ENCODE data around the gene PCDHGC3.
"Not testable (repeated sequence)": the region's sequence is repeated elsewhere in the genome, so short reads cannot be mapped to it uniquely, and the experiment has no call there.

PCDHGC3 gene

DNA sequence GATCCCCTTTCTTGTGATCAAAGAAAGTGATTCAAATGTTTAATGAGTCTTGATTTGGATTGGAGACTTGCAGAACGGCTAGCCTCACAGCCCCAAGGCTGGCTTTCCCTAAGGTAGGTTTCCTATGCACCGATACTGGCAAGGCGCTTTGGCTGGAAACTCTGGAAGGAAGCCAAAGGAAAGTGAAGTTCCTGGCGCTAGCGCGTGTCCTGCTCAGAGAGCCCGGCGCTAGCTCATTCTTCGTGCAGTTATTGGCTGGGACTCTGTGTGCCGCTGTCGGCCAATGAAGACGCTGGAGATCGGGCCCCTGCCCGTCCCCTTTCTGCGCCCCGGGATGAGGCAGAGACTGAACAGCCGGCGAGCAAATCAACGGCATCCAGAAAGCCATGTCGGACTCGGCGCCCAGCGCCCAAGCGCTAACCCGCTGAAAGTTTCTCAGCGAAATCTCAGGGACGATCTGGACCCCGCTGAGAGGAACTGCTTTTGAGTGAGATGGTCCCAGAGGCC is at the start of gene PCDHGC3:
Gene PCDHGC3, plus strand, starts transcription at position 342 of the 507 bp plus-strand sequence. Its CDS starts 151 bp downstream, at position 493.
- peak; percentile 98 for DNase-seq (ENCODE audit: low spot score)

DNA sequence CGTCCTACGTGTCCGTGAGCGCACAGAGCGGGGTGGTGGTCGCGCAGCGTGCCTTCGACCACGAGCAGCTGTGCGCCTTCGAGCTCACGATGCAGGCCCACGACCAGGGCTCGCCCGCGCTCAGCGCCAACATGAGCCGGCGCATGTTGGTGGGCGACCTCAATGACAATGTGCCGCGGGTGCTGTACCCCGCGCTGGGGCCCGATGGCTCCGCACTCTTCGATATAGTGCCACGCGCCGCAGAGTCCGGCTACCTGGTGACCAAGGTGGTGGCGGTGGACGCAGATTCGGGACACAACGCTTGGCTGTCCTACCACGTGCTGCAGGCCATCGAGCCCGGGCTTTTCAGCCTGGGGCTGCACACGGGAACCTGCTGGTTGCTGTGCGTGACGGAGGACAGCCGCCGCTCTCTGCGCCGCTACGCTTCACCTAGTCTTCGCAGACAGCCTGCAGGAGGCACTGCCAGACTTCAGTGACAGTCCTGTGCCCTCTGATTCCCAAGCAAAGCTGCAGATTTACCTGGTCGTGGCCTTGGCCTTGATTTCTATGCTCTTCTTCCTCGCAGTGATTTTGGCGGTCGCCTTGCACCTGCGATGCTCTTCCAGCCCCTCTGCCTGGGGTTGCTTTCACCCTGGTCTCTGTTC is 47.9 kb upstream of the PCDHGC3 start:
- DNase-seq (ENCODE audit: low spot score) = no peak

DNA sequence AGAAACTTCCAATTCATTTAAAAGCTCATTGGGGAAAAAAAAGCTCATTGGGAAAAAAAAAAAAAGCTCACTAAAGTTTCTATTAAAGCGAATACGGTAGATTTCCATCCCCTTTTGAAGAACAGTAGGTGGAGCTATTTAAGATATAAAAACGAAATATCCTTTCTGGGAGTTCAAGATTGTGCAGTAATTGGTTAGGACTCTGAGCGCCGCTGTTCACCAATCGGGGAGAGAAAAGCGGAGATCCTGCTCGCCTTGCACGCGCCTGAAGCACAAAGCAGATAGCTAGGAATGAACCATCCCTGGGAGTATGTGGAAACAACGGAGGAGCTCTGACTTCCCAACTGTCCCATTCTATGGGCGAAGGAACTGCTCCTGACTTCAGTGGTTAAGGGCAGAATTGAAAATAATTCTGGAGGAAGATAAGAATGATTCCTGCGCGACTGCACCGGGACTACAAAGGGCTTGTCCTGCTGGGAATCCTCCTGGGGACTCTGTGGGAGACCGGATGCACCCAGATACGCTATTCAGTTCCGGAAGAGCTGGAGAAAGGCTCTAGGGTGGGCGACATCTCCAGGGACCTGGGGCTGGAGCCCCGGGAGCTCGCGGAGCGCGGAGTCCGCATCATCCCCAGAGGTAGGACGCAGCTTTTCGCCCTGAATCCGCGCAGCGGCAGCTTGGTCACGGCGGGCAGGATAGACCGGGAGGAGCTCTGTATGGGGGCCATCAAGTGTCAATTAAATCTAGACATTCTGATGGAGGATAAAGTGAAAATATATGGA is 45.2 kb upstream of the PCDHGC3 start, which contains the start of gene PCDHGA12:
Gene PCDHGA12, plus strand, starts transcription at position 176 of the 782 bp plus-strand sequence. Its CDS starts 253 bp downstream, at position 429.
- DNase-seq (ENCODE audit: low spot score) = peak; percentile 86

DNA sequence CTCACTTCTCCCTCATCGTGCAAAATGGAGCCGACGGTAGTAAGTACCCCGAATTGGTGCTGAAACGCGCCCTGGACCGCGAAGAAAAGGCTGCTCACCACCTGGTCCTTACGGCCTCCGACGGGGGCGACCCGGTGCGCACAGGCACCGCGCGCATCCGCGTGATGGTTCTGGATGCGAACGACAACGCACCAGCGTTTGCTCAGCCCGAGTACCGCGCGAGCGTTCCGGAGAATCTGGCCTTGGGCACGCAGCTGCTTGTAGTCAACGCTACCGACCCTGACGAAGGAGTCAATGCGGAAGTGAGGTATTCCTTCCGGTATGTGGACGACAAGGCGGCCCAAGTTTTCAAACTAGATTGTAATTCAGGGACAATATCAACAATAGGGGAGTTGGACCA is 44.5 kb upstream of the PCDHGC3 start:
- no peak for DNase-seq (ENCODE audit: low spot score)

DNA sequence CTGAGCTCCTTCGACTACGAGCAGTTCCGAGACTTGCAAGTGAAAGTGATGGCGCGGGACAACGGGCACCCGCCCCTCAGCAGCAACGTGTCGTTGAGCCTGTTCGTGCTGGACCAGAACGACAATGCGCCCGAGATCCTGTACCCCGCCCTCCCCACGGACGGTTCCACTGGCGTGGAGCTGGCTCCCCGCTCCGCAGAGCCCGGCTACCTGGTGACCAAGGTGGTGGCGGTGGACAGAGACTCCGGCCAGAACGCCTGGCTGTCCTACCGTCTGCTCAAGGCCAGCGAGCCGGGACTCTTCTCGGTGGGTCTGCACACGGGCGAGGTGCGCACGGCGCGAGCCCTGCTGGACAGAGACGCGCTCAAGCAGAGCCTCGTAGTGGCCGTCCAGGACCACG is 43.5 kb upstream of the PCDHGC3 start:
- not testable (repeated sequence) for DNase-seq (ENCODE audit: low spot score)

DNA sequence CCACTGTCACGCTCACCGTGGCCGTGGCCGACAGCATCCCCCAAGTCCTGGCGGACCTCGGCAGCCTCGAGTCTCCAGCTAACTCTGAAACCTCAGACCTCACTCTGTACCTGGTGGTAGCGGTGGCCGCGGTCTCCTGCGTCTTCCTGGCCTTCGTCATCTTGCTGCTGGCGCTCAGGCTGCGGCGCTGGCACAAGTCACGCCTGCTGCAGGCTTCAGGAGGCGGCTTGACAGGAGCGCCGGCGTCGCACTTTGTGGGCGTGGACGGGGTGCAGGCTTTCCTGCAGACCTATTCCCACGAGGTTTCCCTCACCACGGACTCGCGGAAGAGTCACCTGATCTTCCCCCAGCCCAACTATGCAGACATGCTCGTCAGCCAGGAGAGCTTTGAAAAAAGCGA is 43.0 kb upstream of the PCDHGC3 start:
- not testable (repeated sequence) for DNase-seq (ENCODE audit: low spot score)

DNA sequence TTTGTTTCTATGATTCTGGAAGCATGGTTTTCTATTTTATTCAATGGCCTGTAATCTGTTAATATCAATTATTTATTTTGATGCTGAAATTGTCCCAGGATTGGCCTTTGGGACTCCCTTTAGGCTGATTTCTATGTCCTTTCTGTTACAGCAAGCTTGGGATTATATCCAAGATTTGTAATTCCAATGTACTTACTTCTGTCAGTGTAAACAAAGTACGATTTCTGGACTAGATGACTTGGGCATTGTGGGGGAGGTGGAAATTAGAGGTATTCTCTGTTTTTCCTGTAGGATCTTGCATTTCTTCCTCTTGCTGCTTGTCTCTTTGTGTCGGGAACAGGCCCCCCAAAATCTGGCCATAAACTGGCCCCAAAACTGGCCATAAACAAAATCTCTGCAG is 41.8 kb upstream of the PCDHGC3 start:
- no peak for DNase-seq (ENCODE audit: low spot score)

DNA sequence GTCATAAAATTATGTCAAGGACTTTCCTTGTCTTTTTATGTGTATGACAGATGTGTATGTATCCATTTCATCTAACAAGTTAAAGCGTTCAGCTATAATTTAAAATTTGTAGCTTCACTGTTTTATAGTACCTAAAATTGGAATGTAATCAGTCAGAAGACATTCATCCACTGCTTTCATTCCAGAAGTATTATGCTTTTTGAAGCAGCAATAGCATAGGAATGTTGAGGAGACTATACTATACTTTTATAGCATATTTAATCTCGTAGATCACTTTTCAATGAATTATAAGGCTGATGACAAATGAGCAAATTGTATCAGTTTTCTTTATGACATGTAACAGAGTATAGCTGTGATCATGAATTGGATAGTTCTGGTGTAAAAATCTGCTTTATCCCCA is 38.5 kb upstream of the PCDHGC3 start:
- DNase-seq (ENCODE audit: low spot score) = no peak

DNA sequence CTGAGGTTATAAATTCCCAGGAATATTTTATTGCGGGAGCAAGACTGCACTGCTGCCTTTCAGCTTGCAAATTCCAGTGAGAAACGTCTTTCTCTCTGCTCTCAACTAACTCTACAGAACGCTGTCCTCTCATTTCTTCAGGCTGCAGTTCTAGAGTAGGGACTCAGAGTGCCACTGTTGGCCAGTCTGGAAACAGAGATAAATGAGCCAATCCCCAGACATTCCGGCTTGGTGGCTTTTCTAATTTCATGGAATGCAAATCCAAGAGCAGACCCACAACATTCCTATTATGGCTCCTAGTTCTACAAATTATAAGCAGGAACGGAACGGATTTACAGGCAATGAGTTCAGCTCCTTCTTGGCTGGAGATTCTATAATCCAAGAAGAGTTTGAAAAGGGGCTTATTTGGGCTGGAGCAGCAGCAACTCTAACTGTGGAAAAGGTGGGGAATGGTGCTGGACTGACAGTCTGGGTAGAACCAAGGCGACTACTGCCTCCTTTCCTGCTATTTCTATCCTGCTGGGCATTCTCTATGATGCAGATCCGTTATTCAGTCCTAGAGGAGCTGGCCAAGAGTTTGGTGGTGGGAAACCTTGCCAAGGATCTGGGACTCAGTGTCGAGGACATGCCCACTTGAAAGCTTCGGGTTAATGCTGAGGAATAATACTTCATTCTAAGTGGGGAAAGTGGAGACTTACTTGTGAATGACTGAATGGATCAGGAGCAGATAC is 36.2 kb upstream of the PCDHGC3 start:
- no peak for DNase-seq (ENCODE audit: low spot score)

DNA sequence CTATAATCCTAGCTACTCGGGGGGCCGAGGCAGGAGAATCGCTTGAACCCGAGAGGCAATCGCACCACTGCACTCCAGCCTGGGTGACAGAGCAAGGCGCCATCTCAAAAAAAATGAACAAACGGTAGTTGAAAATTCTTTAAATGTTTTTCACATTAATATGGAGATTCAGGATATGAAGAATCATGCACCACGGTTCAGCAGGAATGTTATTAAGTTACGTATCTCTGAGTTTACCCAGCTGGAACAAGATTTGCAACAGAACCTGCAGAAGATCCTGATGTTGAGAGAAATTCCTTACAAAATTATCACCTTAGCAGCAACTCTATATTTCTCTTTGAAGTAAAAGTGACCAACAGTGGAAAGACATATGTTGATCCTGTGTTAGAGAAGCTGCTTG is 35.4 kb upstream of the PCDHGC3 start:
- DNase-seq (ENCODE audit: low spot score) = no peak

DNA sequence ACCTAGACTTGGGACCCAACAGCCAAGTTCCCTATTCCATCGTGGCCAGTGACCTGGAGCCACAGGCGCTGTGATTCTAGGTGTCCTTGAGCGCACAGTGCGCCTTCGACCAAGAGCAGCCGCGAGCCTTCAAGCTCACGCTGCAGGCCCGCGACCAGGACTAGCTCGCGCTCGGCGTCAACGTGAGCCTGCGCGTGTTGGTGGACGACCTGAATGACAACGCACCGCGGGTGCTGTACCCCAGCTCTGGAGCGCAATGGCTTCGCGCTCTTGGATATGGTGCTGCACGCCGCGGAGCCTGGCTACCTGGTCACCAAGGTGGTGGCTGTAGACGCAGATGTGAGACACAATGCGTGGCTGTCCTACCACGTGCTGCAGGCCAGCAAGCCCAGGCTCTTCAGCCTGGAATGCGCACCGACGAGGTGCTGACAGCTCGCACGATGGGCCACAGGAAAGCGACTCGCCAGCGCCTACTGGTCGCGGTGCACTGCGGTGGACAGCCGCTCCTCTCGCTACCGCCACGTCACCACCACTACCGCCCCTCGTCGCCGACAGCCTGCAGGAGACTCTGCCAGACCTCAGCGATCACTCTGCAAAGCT is 34.1 kb upstream of the PCDHGC3 start:
- no peak for DNase-seq (ENCODE audit: low spot score)

DNA sequence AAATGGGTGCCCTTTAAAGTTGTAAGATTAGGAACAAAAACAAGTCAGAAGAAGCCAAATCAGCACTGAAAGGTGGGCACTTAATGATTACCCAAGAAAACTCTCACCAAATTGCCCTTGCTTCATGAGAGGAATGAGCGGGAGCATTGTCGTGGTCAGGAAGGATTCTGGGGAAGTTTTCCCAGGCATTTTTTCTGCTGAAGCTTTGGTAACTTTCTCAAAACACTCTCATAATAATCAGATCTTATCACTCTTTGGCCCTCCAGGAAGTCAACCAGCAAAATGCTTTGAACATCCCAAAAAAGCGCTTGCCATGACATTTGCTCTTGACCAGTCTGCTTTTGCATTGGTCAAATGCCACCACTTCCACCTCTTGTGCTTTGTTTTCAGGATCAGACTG is 10.4 kb upstream of the PCDHGC3 start:
- DNase-seq (ENCODE audit: low spot score) = no peak

DNA sequence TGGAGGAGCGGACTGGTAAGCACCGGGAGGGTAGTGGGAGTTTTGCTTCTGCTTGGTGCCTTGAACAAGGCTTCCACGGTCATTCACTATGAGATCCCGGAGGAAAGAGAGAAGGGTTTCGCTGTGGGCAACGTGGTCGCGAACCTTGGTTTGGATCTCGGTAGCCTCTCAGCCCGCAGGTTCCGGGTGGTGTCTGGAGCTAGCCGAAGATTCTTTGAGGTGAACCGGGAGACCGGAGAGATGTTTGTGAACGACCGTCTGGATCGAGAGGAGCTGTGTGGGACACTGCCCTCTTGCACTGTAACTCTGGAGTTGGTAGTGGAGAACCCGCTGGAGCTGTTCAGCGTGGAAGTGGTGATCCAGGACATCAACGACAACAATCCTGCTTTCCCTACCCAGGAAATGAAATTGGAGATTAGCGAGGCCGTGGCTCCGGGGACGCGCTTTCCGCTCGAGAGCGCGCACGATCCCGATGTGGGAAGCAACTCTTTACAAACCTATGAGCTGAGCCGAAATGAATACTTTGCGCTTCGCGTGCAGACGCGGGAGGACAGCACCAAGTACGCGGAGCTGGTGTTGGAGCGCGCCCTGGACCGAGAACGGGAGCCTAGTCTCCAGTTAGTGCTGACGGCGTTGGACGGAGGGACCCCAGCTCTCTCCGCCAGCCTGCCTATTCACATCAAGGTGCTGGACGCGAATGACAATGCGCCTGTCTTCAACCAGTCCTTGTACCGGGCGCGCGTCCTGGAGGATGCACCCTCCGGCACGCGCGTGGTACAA is 556 bp downstream of the PCDHGC3 start:
- DNase-seq (ENCODE audit: low spot score) = peak; percentile 75

DNA sequence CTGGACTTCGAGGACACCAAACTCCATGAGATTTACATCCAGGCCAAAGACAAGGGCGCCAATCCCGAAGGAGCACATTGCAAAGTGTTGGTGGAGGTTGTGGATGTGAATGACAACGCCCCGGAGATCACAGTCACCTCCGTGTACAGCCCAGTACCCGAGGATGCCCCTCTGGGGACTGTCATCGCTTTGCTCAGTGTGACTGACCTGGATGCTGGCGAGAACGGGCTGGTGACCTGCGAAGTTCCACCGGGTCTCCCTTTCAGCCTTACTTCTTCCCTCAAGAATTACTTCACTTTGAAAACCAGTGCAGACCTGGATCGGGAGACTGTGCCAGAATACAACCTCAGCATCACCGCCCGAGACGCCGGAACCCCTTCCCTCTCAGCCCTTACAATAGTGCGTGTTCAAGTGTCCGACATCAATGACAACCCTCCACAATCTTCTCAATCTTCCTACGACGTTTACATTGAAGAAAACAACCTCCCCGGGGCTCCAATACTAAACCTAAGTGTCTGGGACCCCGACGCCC is 1.3 kb downstream of the PCDHGC3 start:
- no peak for DNase-seq (ENCODE audit: low spot score)

DNA sequence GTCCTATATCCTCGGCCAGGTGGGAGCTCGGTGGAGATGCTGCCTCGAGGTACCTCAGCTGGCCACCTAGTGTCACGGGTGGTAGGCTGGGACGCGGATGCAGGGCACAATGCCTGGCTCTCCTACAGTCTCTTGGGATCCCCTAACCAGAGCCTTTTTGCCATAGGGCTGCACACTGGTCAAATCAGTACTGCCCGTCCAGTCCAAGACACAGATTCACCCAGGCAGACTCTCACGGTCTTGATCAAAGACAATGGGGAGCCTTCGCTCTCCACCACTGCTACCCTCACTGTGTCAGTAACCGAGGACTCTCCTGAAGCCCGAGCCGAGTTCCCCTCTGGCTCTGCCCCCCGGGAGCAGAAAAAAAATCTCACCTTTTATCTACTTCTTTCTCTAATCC is 2.0 kb downstream of the PCDHGC3 start:
- DNase-seq (ENCODE audit: low spot score) = no peak

DNA sequence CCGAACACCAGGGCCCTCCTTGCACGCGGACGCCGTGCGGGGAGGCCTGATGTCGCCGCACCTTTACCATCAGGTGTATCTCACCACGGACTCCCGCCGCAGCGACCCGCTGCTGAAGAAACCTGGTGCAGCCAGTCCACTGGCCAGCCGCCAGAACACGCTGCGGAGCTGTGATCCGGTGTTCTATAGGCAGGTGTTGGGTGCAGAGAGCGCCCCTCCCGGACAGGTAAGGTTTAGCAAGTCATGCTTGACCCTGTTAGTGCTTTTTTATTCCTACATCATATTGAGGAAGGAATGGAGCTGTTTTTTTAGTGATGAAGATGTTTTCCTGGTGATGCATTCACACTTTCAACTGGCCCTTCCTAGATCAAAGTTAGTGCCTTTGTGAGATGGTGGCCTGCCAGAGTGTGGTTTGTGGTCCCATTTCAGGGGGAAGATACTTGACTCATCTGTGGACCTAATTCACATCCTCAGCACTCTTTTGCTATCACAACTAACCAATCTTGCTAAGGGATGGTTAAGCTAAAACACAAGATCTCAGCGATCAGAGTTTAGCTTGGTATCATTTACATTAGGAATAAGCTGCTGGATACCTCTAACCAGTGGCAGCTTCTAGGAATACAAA is 2.7 kb downstream of the PCDHGC3 start:
- no peak for DNase-seq (ENCODE audit: low spot score)

DNA sequence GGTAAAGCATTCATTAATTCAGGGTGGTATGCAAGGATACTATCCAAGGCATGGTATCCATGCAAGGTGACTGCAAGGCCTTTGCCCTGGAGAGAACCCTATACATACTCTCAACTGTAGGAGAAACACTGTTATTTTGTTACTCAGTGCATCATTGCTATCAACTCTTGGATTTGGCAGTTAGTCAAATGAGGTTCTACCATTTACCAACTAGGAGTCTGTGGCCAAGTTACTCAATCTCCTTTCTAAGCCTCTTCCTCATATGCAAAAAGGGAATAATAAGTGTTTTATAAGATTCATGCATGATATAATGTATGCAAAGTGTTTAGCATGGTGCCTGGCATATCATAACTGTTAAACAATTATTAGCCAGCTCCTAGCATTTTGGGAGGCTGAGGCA is 4.0 kb downstream of the PCDHGC3 start:
- no peak for DNase-seq (ENCODE audit: low spot score)

DNA sequence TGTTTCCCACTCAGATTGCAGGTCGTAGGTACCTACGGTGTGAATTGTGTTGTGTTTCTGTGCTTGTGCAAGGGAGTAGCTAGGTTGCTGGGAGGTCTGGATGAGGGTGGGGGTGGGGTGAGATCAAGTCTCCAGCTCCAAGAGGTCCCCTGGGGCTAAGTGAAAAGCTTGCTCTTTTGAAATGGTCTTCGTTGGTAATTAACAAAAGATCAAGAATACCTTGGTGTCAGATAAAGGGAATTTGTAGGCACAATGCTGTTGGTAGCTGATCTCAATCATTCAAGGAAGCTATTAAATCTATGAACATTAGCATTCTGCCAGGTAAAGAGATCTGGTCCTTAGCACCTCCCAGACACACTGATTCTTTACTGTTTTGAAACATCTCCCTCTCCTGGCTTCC is 8.1 kb downstream of the PCDHGC3 start:
- no peak for DNase-seq (ENCODE audit: low spot score)

DNA sequence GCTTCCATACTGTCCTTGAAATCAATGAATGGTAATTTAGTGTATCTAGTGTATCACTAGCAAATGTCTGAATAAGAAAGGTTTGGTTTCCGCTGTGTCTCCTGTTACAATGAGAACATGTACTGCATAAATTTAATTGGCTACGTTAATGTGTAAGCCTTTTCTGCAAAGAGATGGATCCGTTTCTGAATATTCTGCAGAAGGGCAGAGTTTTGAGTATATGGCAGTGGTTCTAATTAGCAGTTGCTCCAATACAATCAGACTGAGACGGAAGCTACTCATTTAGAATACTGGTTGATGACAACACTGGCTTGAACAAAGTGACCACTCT is 8.5 kb downstream of the PCDHGC3 start:
- DNase-seq (ENCODE audit: low spot score) = no peak

DNA sequence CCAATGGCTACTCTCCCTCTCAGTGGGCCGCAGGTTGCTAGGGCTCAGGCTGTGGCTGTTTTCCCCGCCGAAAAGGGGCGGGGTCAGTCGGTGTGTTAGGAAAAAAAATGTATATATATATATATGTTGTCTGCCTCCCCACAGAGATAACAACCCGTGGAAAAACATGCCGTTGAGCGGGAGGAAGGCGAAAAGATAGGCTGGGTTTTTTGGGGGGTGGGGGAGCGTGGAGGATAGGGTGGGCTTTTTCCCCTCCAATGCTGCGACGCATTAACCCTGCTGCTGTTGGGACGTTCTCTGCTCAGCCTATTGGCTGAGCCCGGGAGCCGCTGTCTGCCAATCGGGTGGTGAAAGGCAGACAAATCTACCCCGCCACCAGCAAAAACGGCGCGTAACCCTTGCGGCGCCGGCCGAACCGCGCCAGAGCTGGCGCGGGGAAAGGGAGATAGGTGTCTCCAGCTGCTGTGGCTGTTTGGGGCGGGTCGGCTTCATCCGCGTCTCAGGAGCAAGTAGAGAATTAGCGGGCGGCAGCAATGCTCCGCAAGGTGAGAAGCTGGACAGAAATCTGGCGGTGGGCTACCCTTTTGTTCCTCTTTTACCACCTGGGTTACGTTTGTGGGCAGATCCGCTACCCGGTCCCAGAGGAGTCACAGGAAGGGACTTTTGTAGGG is 9.0 kb downstream of the PCDHGC3 start, which contains the start of gene PCDHGC4:
Gene PCDHGC4, plus strand, starts transcription at position 390 of the 671 bp plus-strand sequence. Its CDS starts 144 bp downstream, at position 534.
- no peak for DNase-seq (ENCODE audit: low spot score)

All from hepatic stellate cell (primary cell).